Liver (tissue), 9 donors: ENCODE results near the gene RANBP1. TPM values are rescaled to one million over a fixed set of nuclear protein-coding genes. Genes with fewer than 3 reads are reported as not detected.
"Not testable (repeated sequence)": the region's sequence is repeated elsewhere in the genome, so short reads cannot be mapped to it uniquely, and the experiment has no call there.

ENCODE experiments used
- DNase-seq: peaks from one replicate; pipeline ENCODE4 v3.0.0-alpha.2; 2017; ENCODE audit warnings: low spot score
- H3K27ac ChIP-seq, 2 donors: one replicate each; pipeline ENCODE4 v1.7.0; 2013; ENCODE audit warnings: inconsistent platforms in 2 of 2, low read length in 2 of 2, control low read depth in 1 of 2, low read depth in 1 of 2, mild to moderate bottlenecking in 1 of 2
- H3K27me3 ChIP-seq, 4 donors: one replicate each; pipeline versions ENCODE4 v1.6.1 to v1.7.0; 2013; ENCODE audit warnings: low read length in 3 of 4, inconsistent platforms in 1 of 4, mild to moderate bottlenecking in 1 of 4, moderate library complexity in 1 of 4; ENCODE audit not compliant: control insufficient read depth in 4 of 4, insufficient read depth in 4 of 4
- H3K36me3 ChIP-seq, 4 donors: one replicate each; pipeline versions ENCODE4 v1.6.1 to v1.7.0; 2013; ENCODE audit warnings: low read length in 3 of 4, mild to moderate bottlenecking in 3 of 4, low read depth in 1 of 4, moderate library complexity in 1 of 4; ENCODE audit not compliant: control insufficient read depth in 4 of 4, insufficient read depth in 3 of 4
- H3K4me1 ChIP-seq, 4 donors: one replicate each; pipeline versions ENCODE4 v1.6.1 to v1.7.0; 2013; ENCODE audit warnings: low read length in 3 of 4, mild to moderate bottlenecking in 3 of 4, moderate library complexity in 1 of 4; ENCODE audit not compliant: control insufficient read depth in 4 of 4, insufficient read depth in 4 of 4
- H3K4me3 ChIP-seq, 3 donors: one replicate each; pipeline versions ENCODE4 v1.6.1 to v1.7.0; 2013; ENCODE audit warnings: low read length in 3 of 3, control low read depth in 1 of 3, low read depth in 1 of 3, mild to moderate bottlenecking in 1 of 3
- H3K9ac ChIP-seq, 2 donors: one replicate each; pipeline ENCODE4 v1.7.0; 2013; ENCODE audit warnings: low read length in 2 of 2, mild to moderate bottlenecking in 2 of 2, moderate library complexity in 2 of 2, control low read depth in 1 of 2, low read depth in 1 of 2
- H3K9me3 ChIP-seq, 4 donors: one replicate each; pipeline versions ENCODE4 v1.6.1 to v1.7.0; 2013; ENCODE audit warnings: low read length in 3 of 4; ENCODE audit not compliant: control insufficient read depth in 4 of 4
- EGR1 ChIP-seq, 2 donors: IDR thresholded peaks; 2 replicates each; pipeline ENCODE4 v1.6.1; 2016 to 2018; ENCODE audit warnings: antibody characterized with exemption in 2 of 2, low read depth in 2 of 2
- FOXA1 ChIP-seq: IDR thresholded peaks from 2 replicates; pipeline ENCODE4 v1.6.1; 2016; ENCODE audit warnings: antibody characterized with exemption
- FOXA2 ChIP-seq: IDR thresholded peaks from 2 replicates; pipeline ENCODE4 v1.6.1; 2016; ENCODE audit warnings: antibody characterized with exemption
- GABPA ChIP-seq, 2 donors: IDR thresholded peaks in 1 of 2; conservative IDR thresholded peaks in 1 of 2; 2 replicates each; pipeline ENCODE4 v1.6.1; 2016; ENCODE audit warnings: antibody characterized with exemption in 2 of 2, mild to moderate bottlenecking in 1 of 2, moderate library complexity in 1 of 2
- HNF4A ChIP-seq, 2 donors: conservative IDR thresholded peaks; 2 replicates each; pipeline ENCODE4 v1.6.1; 2016; ENCODE audit warnings: antibody characterized with exemption in 2 of 2, mild to moderate bottlenecking in 2 of 2
- HNF4G ChIP-seq: IDR thresholded peaks from 2 replicates; pipeline ENCODE4 v1.6.1; 2016; ENCODE audit warnings: antibody characterized with exemption
- JUND ChIP-seq, 2 donors: IDR thresholded peaks; 2 replicates each; pipeline ENCODE4 v1.6.1; 2016; ENCODE audit warnings: antibody characterized with exemption in 2 of 2
- MAX ChIP-seq: IDR thresholded peaks from 2 replicates; pipeline ENCODE4 v1.6.1; 2016; ENCODE audit warnings: antibody characterized with exemption
- RAD21 ChIP-seq, 2 donors: IDR thresholded peaks; 2 replicates each; pipeline ENCODE4 v1.6.1; 2016; ENCODE audit warnings: antibody characterized with exemption in 2 of 2, mild to moderate bottlenecking in 2 of 2
- RXRA ChIP-seq, 2 donors: IDR thresholded peaks; 2 replicates each; pipeline ENCODE4 v1.6.1; 2017 to 2018; ENCODE audit warnings: antibody characterized with exemption in 2 of 2, mild to moderate bottlenecking in 1 of 2
- SP1 ChIP-seq: IDR thresholded peaks from 2 replicates; pipeline ENCODE4 v1.6.1; 2018; ENCODE audit warnings: antibody characterized with exemption, mild to moderate bottlenecking
- TAF1 ChIP-seq: conservative IDR thresholded peaks from 2 replicates; pipeline ENCODE4 v1.6.1; 2016; ENCODE audit warnings: antibody characterized with exemption, mild to moderate bottlenecking
- YY1 ChIP-seq: IDR thresholded peaks from 2 replicates; pipeline ENCODE4 v1.6.1; 2016; ENCODE audit warnings: antibody characterized with exemption, mild to moderate bottlenecking
- ZBTB33 ChIP-seq: IDR thresholded peaks from 2 replicates; pipeline ENCODE4 v1.6.1; 2016; ENCODE audit warnings: antibody characterized with exemption
- WGBS: extraction: QIAGEN DNeasy Blood & Tissue Kit; methylation state at CpG from one replicate; pipeline ENCODE4 v1.1.7; 2013; 5-methylcytosine and 5-hydroxymethylcytosine counted together
- polyA plus RNA-seq, 2 donors: library from polyadenylated mRNA; stranded (reverse) in 1 of 2; unstranded in 1 of 2; fragments of 200-250 nt in 1 of 2; fragments of >200 nt in 1 of 2; fragmentation: Nextera tagmentation in 1 of 2; extraction: Ambion mirVana in 1 of 2; gene quantifications; one replicate each; pipeline versions ENCODE4 v1.2.1 to v1.2.3, GENCODE V29; 2013 to 2015
- total RNA-seq, 2 donors: library from RNA; depleted of rRNA; stranded (reverse); fragments of >200 nt; gene quantifications; one replicate each; pipeline ENCODE4 v1.2.3, GENCODE V29; 2014
- TF ChIP-seq, protein P1 (sequence below): IDR thresholded peaks from 2 replicates; pipeline ENCODE4 v1.6.1; 2016; ENCODE audit warnings: antibody characterized with exemption
- TF ChIP-seq, protein P2 (sequence below): fragments of 150-350 bp; IDR thresholded peaks from 2 replicates; pipeline ENCODE4 v1.5.1; 2017; ENCODE audit warnings: improper control_type of control experiment, low read depth, low read length; ENCODE audit not compliant: missing input control
- donor health status: healthy.
- donor health status: healthy.
- donor health status: healthy.
- donor health status: healthy.
- donor health status: healthy.

The RANBP1 gene
- total RNA-seq (100 to 1,000 TPM in 1 of 2 donors, 10 to 100 TPM in 1; 77.4 to 102 TPM), polyA plus RNA-seq (10 to 100 TPM; 62.3 to 98.1 TPM)

GRCh38 chr22:20115691-20116375, at the start of gene RANBP1:
RANBP1 (plus strand) TSS chr22:20116104; CDS start chr22:20116185, 81 bp downstream.
- no peak for DNase-seq
- Histone ChIP-seq H3K9ac (peak within 1 kb of the TSS; percentile 86 to 93), H3K27me3 (no peaks in the 10 kb centered on the region), H3K36me3 (peaks cover 26 to 52% (median 37%) of the 10 kb centered on the region in 4 donors), H3K4me3 (peak within 1 kb of the TSS; percentile 63 to 98 (median 83)), H3K27ac (peak within 1 kb of the TSS; percentile 84 to 92), H3K9me3 (no peaks in the 10 kb centered on the region), H3K4me1 (peaks cover 10 to 57% (median 36%) of the 10 kb centered on the region in 4 donors)
- WGBS = 41% methylated on average over 30 of the region's 30 CpGs
- no peak for TF ChIP-seq TAF1
- TF ChIP-seq ZBTB33 = no peak
- TF ChIP-seq FOXA2 = no peak
- no peak for TF ChIP-seq GABPA (IDR thresholded peaks at IDR 0.05 in 1 of 2, conservative IDR thresholded peaks at IDR 0.05 in 1 of 2)
- TF ChIP-seq MAX = no peak
- TF ChIP-seq FOXA1 = no peak
- TF ChIP-seq YY1 = no peak
- no peak for TF ChIP-seq HNF4G

DNA sequence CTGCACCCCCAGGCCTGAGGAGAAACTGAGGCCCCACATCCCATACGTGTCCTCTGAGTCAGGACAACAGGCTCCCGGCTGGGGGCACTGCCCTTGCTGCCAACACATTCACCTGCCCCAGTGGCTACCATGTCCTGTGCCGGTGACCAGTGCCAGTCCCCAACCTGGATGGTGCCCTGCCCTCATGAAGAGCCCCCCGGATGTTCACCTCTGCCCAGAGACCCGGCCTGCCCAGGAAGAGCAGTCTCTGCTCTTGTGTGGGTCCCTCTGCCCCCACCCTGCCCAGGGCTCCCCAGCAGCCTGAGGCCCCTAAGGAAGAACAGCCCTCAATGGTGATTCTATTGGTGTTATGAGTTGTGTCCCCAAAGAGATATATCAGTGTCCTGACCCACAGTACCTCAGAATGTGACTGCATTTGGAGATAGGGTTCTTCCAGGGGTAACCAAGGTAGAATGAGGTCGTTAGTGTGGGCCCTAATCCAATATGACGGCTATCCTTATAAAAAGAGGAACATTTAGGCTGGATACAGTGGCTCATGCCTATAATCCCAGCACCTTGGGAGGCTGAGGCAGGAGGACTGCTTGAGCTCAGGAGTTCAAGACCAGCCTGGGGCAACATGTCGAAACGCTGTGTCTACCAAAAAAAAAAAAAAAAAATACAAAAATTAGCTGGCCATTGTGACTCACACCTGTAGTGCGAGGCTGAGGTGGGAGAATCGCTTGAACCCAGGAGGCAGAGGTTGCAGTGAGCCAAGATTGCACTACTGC, 49.1 kb upstream of the RANBP1 start:
- TF ChIP-seq ZBTB33 = no peak
- TF ChIP-seq FOXA2 = no peak
- TF ChIP-seq GABPA (IDR thresholded peaks at IDR 0.05 in 1 of 2, conservative IDR thresholded peaks at IDR 0.05 in 1 of 2) = no peak
- no peak for TF ChIP-seq HNF4A (conservative IDR thresholded peaks at IDR 0.05)
- no peak for TF ChIP-seq EGR1 (IDR thresholded peaks at IDR 0.05; ENCODE audit: low read depth in 2 of 2)
- TF ChIP-seq RAD21 (IDR thresholded peaks at IDR 0.05) = no peak
- no peak for TF ChIP-seq JUND (IDR thresholded peaks at IDR 0.05)
- TF ChIP-seq SP1 = no peak
- TF ChIP-seq RXRA (IDR thresholded peaks at IDR 0.05) = no peak
- TF ChIP-seq FOXA1 = no peak
- TF ChIP-seq, protein P1, sequence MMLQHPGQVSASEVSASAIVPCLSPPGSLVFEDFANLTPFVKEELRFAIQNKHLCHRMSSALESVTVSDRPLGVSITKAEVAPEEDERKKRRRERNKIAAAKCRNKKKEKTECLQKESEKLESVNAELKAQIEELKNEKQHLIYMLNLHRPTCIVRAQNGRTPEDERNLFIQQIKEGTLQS = no peak
- TF ChIP-seq, protein P2, sequence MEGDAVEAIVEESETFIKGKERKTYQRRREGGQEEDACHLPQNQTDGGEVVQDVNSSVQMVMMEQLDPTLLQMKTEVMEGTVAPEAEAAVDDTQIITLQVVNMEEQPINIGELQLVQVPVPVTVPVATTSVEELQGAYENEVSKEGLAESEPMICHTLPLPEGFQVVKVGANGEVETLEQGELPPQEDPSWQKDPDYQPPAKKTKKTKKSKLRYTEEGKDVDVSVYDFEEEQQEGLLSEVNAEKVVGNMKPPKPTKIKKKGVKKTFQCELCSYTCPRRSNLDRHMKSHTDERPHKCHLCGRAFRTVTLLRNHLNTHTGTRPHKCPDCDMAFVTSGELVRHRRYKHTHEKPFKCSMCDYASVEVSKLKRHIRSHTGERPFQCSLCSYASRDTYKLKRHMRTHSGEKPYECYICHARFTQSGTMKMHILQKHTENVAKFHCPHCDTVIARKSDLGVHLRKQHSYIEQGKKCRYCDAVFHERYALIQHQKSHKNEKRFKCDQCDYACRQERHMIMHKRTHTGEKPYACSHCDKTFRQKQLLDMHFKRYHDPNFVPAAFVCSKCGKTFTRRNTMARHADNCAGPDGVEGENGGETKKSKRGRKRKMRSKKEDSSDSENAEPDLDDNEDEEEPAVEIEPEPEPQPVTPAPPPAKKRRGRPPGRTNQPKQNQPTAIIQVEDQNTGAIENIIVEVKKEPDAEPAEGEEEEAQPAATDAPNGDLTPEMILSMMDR = no peak
- Histone ChIP-seq H3K9me3 (no peaks in the 10 kb centered on the region), H3K27me3 (no peaks in the 10 kb centered on the region), H3K27ac (no peak overlapping the region), H3K36me3 (peaks cover 3 to 27% (median 13%) of the 10 kb centered on the region in 4 donors), H3K4me1 (no peaks in the 10 kb centered on the region), H3K9ac (no peak overlapping the region), H3K4me3 (no peak overlapping the region)
- DNase-seq = no peak
- 97% methylated on average over 11 of the region's 11 CpGs for whole genome bisulfite sequencing

- not testable (repeated sequence) for H3K27me3 ChIP-seq, H3K9me3 ChIP-seq, H3K4me3 ChIP-seq, H3K9ac ChIP-seq, DNase-seq, H3K4me1 ChIP-seq, H3K27ac ChIP-seq
- peaks cover 3 to 24% (median 10%) of the 10 kb centered on the region in 4 donors for H3K36me3 ChIP-seq
- 98% methylated on average over 3 of the region's 3 CpGs for WGBS
Measured at GRCh38 chr22:20067384-20067682, 48.6 kb upstream of the RANBP1 start.
